CD4-positive, alpha-beta T cell treated with Interleukin-6 at 100 ng/mL for 8 hours (primary cell): ENCODE measurements around the gene SLC38A10.
"Not testable (repeated sequence)": the region's sequence is repeated elsewhere in the genome, so short reads cannot be mapped to it uniquely, and the experiment has no call there.

Experiments
- DNase-seq: peaks from one replicate; pipeline ENCODE4 v3.0.0-alpha.2; 2020; ENCODE audit warnings: mixed read lengths, low spot score

SLC38A10 gene

GRCh38 chr17:81312624-81313325 is 17.7 kb upstream of the SLC38A10 start:
- no peak for DNase-seq

GRCh38 chr17:81311946-81312345 is 16.8 kb upstream of the SLC38A10 start:
- no peak for DNase-seq

GRCh38 chr17:81310949-81311550 is 15.9 kb upstream of the SLC38A10 start:
- no peak for DNase-seq

DNA sequence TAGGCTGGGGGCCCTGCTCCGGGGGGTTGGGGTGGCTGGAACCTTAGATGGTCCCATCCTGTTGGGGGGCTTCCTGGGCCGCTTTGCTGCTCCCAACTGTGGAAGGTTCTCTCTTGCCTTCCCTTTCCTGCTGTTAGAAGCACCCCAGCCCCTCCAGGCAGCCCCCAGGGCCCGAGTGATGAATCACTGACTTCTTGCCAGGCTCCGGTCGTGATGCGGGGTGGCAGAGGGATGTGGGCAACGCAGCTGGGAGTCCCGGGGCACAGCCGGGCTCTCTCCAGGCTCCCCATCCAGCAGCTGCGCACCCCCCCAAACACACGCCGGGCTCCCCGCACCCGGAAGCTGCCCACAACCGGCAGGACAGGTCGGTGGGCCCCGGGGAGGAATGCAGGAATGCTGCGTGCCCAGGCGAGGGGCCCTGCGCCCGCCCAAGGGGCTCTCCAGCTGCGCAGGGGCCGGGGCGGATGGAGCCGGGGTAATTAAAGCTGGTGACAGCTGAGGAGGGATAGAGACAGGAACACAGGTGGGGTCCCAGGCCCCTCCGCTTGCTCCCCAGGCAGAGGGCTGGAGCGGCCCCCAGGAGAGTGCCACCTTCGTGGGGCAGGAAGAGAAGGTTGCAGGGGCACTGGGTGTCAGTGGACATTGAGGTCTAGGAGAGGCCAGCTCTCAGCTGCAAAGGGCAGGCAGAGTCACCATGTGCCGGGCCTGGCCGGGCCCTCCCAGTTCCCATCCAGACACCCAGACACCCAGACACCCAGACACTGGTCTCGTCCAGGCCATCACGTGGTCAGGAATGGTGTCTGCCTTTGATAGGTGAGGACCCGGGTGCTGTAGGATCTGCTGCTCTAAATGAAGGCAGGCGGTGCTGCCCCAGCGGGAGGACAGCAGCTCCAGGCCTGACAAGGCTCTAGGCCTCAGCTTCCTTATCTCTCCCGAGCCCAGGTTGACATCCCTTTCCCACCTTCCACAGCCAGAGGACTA is 15.0 kb upstream of the SLC38A10 start:
- DNase-seq = no peak

DNA sequence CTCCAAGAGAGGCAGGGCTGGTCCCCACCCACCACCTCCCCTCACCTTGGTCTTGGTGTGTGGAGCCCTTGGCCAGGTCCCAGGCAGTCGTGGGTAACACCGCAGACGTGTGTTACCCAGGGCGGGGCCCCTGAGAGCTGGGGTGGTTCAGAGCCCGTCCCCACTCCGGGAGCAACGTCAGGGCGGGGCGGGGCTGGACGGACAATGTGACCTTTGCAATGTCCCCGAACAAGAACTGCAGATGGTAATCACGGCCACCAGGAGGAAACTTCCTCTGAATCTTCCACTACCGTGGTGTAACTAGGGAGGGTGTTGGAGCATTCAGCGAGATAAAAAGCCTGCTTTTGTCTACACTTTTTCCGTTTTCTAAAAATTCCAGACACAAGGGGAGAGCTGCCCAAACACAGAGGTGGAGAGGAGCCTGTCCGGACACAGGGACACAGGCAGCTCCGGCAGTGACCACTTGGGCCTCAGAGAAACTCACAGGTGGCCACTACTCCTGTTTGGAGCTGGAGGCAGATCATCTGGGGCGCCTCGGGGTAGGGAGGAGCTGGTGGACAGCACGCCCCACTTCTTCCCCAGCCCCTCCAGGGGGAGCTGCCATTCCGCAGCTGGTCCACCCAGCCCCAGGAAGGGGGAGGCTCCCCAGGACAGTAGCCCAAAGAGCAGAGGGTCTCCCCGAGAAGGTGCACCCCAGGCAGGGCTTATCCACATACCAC is 14.2 kb upstream of the SLC38A10 start:
- DNase-seq = no peak

- DNase-seq = not testable (repeated sequence)
Measured at GRCh38 chr17:81308784-81309139, 13.7 kb upstream of the SLC38A10 start.

- no peak for DNase-seq
Measured at GRCh38 chr17:81307636-81308560, 12.8 kb upstream of the SLC38A10 start.

DNA sequence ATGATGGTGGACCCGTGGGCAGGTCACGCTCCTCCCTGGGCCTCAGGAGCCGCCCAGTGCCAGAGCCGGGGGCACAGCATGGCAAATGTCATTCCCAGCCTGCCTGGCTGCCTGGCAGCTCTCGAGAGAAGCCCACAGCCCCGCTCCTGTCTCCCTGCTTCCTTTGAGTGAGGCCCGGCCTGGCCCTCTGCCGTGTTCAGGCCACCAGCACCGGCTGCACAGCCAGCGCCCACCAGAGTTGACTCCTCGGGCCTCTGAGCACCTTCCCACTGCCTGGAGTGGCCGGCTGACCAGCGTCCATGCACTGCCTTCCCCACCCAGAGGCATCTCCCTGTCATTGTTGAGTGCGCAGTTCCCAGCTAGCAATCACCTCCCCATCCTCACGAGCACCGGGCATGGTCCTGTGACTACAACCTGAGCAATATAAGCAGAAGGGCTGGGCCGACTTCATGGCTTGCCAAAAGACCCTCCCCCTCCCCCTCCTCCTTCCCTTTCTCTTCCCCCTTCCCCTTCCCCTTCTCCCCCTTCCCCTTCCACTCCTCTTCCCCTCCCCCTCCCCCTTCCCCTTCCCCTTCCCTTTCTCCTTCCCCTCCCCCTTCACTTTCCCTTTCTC is 11.9 kb upstream of the SLC38A10 start:
- no peak for DNase-seq

DNA sequence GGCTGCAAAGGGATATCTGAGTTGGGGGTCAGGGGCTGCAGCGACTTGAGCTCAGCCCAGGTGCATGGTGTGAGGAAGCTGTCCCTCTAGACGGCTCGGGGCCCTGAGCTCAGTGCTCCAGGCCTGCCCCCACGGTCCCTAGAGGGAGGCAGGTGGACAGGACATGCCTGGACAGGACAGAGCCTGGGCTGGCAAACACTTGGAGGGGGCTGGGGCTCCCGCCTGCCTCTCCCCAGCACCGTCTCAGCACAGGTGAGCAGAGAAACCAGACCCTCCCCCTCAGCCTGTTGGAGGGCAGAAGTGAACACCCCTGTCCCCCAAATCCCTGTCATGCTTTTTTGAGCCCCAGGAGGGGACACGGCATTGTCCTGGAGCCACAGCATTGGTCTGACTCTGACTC is 11.4 kb upstream of the SLC38A10 start:
- DNase-seq = no peak

GRCh38 chr17:81305051-81305630 is 10.0 kb upstream of the SLC38A10 start:
- no peak for DNase-seq

DNA sequence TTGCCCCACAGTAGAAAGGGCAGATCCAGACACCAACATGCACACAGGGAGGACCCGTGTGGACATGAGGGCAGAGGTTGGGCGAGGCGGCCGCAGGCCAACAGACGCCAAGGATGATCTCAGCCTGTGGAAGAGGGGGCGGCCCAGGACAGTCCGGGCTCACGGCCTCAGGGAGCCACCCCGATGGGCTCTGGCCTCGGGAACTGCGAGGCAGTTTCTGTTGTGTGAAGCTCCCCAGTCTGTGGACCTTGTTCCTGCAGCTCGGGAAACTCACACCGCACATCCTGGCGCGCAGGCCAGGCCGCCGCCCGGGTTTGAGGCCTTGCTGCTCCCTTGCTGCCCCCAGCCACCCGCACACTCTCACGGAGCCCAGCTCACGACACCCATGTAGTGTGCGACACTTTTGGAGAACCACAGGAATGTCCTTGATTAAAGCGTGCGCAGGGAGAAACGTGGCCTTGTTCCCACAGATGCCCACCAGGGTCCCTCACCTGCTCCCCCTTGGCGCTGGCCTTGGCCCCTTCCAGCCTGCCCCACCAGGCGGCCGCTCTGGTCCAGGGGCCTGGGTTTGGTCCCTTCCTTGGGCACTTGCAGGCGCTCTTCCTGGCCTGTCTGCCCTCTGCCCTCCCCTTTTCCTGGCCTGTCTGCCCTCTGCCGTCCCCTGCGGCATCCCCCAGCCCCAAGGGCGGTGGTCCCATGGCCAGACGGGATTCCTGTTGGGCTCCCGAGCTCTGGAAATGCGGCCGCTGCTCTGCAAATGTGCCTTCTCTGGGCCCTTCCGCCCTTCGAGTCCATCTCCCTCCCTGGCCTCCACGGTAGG is 9.3 kb upstream of the SLC38A10 start:
- no peak for DNase-seq

DNA sequence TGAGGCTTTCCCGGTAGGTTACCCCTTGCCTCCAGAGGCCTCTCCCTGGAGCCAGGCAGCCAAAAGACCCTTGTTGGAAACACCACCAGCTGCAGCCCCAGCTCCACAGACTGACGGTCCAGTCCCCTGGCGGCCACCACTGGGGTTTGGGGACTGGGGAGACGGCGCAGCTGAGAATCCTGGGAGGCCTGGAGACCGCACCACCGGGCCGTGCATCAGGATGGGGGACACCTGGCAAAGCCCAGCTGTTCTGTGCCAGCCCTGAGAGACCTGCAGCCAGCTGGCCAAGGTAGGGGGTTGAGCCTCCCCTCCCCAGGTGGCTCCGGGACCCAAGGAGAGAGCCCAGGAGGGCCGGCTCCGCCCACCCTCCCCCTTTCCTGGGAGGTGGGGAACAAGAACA is 8.3 kb upstream of the SLC38A10 start:
- DNase-seq = no peak

- DNase-seq = no peak
Measured at GRCh38 chr17:81302861-81303333, 7.8 kb upstream of the SLC38A10 start.

DNA sequence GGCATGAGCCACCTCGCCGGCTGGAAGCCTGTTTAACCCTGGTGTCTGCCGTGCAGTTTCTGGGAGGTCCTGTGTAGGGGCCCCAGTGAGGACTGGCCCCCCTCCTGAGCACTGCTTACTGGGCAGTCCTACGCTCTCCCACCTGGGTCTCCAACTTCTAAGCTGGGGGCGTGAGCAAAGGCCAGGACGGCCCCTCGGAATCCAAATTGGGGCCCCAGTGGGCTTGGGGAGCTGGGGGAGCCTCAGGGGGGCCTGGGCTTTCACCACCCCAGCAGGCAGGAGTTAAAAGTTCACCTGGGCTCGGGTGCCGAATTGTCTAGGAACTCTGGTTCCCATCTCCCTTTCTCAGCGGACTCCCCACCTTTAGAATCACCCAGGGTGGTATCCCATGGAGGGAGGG is 7.2 kb upstream of the SLC38A10 start:
- no peak for DNase-seq

GRCh38 chr17:81301195-81302144 is 6.4 kb upstream of the SLC38A10 start:
- no peak for DNase-seq

- no peak for DNase-seq
Measured at GRCh38 chr17:81300586-81301155, 5.6 kb upstream of the SLC38A10 start.

DNA sequence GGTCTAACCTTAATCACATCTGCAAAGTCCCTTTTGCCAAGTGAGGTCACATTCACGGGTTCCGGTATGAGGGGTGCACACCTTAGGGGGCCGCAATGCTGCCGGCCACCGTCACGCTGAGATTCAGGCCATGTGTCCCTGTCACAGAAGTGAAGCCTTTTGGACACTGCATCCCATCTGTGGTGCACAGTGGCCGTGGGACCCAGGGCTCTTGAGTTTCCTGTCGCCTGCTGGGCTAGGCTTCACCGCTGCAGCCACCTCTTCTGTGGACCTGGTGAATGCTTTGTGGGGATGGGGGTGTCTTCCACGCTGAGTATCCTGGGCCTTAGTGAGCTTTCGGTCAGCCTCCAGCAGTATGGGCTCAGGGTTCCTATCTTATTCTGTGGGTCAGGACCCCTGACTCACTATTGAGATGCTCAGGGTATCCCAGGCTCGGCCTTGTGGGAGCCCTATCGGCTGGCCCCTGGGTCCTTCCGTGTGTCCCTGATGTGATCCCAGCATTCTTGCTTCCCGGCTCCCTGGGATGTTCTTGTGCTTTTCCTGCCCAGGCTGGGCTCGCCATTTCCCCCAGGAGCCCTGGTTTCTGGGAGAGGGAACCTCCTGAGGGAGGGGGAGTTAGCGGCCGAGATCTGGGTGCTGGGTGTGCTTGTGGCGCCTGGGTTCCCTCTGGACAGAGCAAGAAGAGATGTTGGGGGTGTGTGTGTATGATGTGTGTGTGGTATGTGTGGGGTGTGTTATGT is 4.9 kb upstream of the SLC38A10 start:
- no peak for DNase-seq
